HG03558 (cell line): ENCODE measurements around the gene WTIP.
"Not testable (repeated sequence)": the region's sequence is repeated elsewhere in the genome, so short reads cannot be mapped to it uniquely, and the experiment has no call there.

Experiments used
- ATAC-seq: cut with Tn5 transposase; IDR thresholded peaks from one replicate; pipeline ENCODE4 v1.9.1; 2021; ENCODE audit warnings: moderate number of reproducible peaks; ENCODE audit not compliant: unreplicated experiment; ENCODE audit errors: extremely low read depth

Gene WTIP

DNA sequence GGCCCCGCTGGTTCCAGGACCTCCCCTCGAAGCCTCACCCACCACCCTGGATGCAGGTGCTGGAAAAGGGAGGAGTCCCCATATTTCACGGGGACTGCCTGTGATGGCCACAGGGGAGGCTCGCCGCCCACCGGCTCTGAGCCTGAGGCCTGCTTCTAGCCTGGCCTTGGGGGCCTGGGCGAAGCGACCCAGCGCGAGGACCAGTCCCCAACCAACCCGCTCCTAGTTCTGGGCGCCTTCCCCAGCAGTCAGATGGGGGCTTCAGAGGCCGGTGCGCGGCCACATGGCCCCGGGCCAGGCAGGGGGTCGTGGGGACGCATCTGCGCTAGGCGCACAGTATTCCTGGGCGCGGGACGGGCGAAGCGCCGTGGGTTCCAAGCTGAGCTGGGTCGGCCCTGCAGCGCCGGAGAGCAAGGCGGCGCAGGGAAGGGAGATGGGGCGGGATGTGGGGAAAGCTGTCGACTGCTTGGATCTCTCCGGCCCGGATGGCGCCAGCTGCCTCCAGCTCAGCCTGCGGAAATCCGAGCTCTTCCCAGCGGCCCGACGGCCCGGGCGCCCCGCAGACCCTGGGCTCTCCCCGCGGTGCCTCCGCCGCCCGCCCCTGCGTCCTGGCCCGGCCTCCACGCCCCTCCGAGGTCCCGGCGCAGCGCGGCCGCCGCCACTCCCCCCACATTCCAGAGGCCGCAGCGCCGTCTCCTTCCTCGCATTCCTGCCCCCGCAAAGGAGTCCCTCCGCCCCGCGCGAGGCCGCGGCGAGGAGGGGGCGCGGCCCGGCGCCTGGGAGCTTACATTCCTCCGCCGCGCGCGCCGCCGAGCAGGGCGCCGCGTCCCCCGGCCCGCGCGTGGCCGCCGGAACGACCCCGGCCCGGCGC is at the start of gene WTIP:
Gene WTIP (plus strand): TSS at position 788 of the 871 bp plus-strand sequence. CDS start 217 bp downstream, outside the sequence.
- ATAC-seq: no peak

DNA sequence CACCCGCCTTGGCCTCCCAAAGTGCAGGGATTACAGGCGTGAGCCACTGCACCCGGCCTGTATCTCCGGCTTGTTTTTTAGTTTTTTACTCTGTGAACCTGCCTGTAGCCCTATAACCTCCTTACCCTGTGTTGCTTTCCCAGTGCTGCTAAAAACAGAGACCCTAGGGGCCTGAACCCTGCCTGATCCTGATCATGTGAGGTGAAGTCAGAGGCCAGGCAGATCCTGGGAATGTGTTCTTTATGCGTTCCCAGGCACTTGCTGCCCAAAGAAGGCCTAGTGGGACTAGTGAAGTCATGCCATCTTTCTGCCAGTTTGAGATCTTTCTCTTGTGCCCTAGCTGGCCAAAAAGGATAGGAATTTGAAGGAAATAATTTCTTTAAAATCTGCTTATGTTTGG is 48.8 kb upstream of the WTIP start:
- ATAC-seq: no peak

DNA sequence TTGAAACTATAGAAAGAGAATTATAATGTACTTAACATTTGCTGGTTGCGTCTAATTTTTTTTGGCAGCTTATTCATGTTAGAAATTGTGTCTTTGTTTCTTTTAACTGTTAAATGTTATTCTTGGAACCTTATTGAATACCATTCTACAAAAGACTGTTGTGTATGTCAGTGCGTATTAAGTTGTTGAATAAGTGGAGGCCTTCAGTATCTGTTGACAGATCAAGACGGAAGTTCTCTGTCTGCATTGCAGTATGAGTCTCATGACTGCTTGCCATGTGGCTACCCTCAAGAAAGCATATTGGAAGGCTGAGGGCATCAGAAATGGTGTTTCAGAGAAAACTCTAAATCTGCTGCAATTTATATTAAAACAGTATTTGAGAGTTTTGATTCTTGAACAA is 44.8 kb upstream of the WTIP start:
- no peak for ATAC-seq

DNA sequence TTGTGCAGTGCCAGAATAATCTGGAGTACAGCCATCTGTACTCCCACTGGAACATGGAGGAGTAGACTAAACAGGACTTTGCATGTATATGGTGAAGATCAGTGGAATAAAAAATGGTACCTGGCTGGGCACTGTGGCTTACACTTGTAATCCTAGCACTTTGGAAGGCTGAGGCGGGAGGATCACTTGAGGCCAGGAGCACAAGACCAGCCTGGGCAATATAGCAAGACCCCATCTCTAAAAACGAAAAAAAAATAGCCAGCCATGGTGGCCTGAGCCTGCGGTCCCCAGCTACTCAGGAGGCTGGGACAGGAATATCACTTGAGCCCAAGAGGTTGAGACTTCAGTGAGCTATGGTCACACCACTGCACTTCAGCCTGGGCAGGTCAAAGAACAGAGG is 33.4 kb upstream of the WTIP start:
- no peak for ATAC-seq

DNA sequence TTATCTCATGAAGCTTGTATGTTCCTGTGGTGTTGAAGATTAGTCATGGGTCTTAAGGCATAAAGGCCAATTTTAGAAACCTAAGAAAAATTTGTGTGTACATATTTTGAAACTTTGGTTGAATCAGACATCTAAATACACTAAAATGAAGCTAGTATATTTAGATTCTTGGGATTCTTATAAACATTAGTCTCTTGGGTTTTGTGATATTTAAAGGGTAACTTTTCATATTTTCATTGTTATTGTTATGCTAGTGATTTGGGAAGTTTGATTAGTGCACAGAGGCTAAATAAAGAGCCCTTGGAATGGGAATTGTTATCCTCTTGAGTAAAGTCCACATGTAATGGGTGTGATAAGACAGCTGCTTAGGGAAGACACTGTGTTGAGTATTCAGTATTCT is 28.8 kb upstream of the WTIP start:
- no peak for ATAC-seq

DNA sequence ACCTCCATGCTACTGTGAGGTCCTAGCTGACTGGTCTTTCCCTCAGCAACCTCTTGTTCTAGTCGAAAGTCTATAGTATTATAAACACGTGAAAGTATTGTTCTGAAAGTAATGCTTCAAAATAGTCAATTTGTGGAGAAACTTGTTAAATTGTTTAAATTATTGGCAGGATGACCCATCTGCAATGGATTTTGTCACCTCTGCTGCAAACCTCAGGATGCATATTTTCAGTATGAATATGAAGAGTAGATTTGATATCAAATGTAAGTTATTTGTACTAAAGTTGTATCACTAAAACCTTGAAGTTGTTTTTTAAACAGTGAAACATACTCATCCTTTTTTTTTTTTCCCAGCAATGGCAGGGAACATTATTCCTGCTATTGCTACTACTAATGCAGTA is 27.5 kb upstream of the WTIP start:
- ATAC-seq: no peak

DNA sequence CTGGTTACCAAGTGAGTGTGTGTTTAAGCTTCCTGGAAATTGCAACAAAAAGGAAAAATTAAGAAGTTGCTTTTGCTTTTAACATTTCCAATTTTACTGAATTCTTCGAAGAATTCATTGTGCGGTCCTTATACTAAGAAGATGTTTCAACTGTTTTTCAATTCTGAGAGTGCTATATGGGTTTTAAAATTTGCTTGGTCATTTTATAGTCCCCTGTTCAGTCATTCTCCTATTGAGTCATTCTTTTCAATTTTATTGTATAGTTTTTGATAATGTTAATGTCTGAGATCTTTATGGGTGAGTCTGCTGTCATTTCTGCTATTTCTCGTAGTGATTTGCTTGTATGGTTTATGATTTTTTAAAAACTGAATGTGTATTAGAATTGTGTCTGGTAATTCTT is 26.9 kb upstream of the WTIP start:
- no peak for ATAC-seq

DNA sequence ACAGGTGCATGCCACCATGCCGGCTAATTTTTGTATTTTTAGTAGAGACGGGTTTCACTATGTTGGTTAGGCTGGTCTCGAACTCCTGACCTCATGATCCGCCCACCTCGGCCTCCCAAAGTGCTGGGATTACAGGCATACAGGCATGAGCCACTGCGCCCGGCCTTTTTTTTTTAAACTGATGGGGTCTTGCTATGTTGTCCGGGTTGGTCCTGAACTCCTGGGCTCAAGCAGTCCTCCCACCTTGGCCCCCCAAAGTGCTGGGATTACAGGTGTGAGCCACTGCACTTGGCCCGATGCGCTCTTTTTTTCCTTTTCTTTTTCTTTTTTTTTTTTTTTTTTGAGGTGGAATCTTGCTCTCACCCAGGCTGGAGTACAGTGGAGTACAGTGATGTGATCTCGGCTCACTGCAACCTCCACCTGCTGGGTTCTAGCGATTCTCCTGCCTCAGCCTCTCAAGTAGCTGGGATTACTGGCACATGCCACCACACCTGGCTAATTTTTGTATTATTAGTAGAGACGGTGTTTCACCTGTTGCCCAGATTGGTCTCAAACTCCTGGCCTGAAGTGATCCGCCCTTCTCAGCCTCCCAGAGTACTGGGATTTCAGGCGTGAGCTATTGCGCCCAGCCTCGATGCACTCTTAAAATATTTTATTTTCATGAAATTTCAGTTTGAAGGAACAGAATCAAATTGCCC is 25.6 kb upstream of the WTIP start:
- not testable (repeated sequence) for ATAC-seq

DNA sequence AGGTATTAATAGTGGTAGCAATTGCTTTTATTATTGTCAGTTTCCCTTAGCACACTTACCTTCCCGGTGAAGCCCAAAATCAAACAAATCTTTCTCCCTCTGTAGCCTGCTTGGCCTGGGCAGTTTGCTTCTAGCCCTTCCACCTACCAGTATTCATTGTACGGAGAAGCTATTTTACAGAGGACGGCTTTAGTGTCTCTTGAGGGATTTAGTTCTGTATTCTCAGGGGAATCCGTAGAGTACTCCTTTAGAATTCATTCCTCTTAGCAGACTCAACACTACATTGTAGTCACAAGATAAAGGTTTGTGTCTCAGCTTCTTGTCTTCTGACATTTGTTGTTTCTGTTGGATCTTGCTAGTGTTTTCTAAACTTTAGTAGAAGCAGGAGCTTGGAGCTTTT is 24.1 kb upstream of the WTIP start:
- no peak for ATAC-seq

DNA sequence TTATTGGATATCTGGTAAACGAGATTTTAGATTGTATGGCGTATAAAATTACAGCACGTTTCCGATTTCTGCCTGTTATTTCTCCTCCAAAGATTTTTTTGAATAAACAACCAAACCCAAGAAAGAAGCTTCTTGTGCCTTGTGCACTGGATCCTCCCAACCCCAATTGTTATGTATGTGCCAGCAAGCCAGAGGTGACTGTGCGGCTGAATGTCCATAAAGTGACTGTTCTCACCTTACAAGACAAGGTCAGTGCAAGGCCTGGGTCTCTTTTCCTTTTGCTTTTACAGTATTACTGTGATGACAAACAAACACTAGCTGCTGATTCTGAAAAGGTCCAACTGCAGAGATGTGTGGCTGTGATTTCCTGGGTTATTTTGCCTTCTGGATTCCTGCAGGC is 22.9 kb upstream of the WTIP start:
- no peak for ATAC-seq

DNA sequence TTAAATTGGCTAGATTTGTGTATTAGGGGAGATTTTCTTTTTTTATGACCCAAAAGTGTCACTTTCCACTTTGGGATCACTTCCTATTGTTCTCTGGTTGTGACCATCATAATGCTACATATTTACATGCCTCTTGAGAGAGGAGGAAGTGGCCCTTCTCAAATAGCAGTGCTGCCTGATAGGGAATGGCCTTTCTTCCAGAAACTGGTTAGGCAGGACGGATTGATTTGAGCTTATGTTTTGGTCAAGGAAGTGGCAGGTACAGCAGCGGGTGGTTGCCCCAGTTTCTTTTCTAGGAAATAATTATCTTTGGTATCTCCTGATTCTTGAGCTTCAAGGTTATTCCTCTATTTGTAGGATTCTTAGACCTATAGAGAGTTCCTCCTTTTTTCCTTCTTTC is 21.9 kb upstream of the WTIP start:
- no peak for ATAC-seq

DNA sequence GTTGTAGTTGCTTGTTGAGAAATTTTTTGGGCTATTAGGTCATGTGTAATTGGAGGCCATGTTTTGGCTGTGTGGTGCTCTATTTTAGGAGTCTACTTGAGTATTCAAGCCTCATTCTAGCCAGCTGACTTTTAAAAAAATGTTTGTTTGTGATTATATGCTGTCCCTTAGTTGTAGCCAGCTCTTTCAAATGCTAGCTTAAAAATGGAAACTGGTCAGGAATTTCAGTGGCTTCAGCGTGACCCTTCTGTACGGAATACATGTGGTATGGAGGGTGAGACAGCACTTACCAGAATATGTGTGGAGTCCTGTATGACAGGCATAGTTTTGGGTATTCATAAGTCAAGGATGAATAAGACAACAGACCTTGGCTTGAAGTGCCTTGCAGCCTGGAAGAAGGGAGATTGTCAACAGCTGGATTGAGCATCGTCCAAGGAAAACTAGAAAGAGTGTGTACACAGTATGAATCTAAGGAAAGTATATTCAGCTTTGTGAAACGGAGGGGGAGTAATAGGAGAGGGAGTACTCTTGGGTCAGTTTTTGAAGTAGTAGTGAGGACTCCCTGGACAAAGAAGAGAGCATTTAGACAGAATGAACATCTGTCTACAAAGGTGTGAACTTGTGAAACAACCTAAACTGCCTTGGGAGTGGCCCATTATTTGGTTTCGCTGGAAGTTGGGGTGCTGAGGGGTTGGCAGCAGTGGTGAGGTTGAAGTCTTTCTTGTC is 20.0 kb upstream of the WTIP start:
- no peak for ATAC-seq

DNA sequence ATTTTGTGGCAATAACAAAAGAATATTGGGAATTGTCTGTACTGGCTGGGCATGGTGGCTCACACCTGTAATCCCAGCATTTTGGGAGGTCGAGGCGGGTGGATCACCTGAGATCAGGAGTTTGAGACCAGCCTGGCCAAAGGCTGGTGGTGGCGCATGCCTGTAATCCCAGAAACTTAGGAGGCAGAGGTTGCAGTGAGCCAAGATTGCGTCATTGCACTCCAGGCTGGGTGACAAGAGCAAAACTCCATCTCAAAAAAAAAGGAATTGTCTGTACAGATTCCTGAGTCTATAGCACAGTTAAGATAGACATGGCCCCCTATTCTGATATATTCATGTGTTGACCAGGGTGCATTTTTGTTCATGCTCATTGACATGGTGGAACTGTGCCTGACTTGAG is 16.8 kb upstream of the WTIP start:
- not testable (repeated sequence) for ATAC-seq

DNA sequence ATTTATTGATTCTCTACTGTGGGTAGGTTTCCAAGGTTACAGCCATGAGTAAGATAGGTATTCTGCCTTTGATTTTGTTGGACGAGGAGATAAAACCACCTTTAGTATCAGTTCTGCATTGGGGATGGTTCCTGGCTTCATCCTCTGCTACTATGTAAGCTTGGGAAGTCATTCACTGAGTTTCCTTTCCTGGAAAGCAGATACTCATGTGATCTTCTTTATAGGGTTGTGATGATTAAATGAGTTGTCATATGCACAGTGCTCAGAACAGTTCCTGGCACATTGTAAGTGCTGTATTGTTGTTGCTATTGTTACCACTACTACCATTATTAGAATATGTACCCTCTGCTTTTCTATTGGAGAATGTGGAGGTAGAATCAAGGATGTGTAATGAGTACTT is 13.1 kb upstream of the WTIP start:
- ATAC-seq: no peak

DNA sequence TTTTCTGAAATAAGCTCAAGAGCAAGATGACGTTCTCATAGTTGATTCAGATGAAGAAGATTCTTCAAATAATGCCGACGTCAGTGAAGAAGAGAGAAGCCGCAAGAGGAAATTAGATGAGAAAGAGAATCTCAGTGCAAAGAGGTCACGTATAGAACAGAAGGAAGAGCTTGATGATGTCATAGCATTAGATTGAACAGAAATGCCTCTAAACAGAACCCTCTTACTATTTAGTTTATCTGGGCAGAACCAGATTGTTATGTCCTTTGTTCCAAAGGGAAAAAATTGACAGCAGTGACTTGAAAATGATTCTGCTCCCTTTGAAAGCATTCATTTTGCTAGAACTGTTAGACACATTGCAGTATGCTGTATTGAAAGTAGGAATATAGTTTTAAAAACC is 12.5 kb upstream of the WTIP start:
- not testable (repeated sequence) for ATAC-seq

DNA sequence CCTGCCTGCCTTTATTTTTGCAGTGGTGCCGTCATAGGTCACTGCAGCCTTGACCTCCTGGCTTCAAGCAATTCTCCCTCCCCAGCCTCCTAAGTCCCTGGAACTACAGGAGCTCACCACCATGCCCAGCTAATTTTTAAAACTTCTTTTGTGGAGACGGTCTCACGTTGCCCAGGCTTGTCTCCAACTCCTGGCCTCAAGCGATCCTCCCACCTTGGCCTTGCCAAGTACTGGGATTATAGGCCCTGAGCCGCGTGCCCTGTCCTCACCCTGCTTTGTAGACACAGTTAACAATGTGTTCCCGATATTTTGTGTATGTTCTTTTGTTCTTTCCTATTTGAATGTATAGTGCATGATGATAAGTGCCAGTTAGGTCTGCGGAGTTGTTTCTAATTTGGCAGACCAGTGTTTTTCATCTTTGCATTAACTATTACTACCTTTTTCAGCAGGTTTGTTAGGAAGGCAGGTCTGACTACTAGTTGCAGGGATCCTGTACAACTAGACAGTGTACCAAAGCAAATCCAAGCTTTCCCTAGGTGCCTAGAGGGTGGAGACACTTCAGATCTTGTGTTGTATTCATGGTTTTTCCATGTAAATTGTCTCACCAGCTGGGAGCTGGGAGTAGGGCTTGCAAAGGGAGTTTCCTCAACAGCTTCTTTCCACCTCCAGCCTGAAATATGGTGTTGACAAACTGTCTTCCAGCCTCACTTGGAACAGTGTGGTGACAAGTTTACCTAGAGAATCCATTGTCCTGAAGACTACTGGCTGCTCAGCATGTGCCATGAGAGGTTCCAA is 9.5 kb upstream of the WTIP start:
- no peak for ATAC-seq

DNA sequence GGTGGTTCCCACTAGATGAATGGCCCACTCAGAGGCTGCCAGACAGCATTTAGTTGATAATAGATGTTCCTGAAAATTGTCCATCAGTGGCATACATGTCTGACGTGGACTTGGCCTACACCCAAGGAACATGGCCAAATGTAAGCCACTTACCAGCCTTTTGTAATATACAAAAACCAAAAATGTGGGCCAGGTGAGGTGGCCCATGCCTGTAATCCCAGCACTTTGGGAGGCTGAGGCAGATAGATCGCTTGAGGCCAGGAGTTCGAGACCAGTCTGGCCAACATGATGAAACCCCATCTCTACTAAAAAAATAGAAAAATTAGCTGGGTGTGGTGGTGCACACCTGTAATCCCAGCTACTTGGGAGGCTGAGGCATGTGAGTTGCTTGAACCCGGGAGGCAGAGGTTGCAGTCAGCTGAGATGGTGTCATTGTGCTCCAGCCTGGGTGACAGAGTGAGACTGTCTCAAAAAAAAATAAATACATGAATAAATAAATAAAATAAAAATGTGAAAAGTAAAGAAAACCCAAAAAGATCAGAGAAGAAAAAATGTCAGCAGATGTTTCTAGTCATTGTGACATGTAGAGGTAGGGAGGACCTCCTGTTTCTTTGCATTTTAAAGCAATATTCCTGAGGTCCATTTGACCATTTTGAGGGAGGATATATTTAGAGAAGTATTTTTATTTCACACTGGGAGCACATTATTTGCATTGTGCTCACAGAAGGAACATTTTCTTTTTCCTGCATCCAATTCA is 7.1 kb upstream of the WTIP start:
- no peak for ATAC-seq

DNA sequence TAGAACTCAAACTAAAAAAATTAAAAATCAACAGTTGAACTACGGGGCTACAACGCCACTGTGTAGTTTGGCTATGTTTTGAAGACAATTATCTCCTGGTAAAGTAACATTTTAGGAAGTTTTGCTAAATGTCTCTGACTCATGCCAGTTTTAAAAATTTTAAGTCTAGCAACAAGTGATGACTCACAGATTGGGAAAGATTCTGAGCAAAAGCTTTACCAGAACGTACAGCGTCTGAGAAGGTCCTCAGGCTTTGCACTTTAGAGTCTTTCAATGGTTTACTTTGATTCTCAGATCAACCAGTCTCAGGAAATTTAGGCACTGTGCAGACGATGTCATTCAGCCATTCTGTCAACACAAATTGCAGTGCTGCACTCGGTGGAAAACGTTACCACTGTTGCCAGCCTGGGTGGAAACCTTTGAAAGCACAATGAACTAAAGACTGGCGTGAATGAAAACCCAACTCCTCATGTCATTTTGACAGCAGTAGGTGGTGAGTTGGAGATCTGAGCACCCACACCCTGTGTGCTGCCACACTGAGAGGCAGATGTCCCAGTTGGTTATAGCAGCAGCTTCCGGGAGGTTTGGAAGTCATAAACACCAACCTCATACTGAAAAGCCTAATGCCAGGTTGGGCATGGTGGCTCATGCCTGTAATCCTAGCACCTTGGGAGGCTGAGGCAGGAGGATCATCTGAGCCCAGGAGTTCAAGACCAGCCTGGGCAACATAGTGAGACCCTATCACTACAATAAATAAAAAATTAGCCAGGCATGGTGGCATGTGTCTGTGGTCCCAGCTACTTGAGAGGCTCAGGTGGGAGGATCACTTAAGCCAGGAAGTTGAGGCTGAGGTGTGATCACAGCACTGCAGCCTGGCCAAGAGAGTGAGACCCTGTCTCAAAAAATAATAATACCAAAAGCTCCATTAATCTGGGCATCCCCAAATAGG is 6.3 kb upstream of the WTIP start:
- no peak for ATAC-seq
